RWPE2 (cell line): ENCODE results near the gene RAB17.

Source experiments
- ATAC-seq: fragments of 200-7000 bp; cut with Tn5 transposase; 3 replicates; pipeline ENCODE4 v1.9.1; 2021; ENCODE audit warnings: low read depth
- DNase-seq: peaks from one replicate; pipeline ENCODE4 v3.0.0-alpha.2; 2020; ENCODE audit warnings: low spot score
- H3K27ac ChIP-seq: fragments of 450-650 bp; 2 replicates; pipeline ENCODE4 v1.5.1; 2017; ENCODE audit warnings: mild to moderate bottlenecking; ENCODE audit not compliant: poor library complexity, severe bottlenecking
- H3K27me3 ChIP-seq: fragments of 250-450 bp; sonication (Bioruptor Pico); 2 replicates; pipeline ENCODE4 v1.5.1; 2021; ENCODE audit warnings: mild to moderate bottlenecking, moderate library complexity; ENCODE audit not compliant: insufficient read depth, poor library complexity, severe bottlenecking
- H3K36me3 ChIP-seq: fragments of 250-450 bp; sonication (Bioruptor Pico); 2 replicates; pipeline ENCODE4 v1.5.1; 2020; ENCODE audit warnings: low read depth, mild to moderate bottlenecking, moderate library complexity
- H3K4me1 ChIP-seq: fragments of 250-450 bp; sonication (Bioruptor Pico); 2 replicates; pipeline ENCODE4 v1.5.1; 2021; ENCODE audit warnings: mild to moderate bottlenecking, moderate library complexity; ENCODE audit not compliant: insufficient read depth, poor library complexity, severe bottlenecking
- H3K4me3 ChIP-seq: fragments of 250-450 bp; sonication (Bioruptor Pico); 2 replicates; pipeline ENCODE4 v1.5.1; 2021; ENCODE audit warnings: mild to moderate bottlenecking, moderate library complexity; ENCODE audit not compliant: severe bottlenecking
- H3K9me3 ChIP-seq: fragments of 250-450 bp; sonication (Bioruptor Pico); 2 replicates; pipeline ENCODE4 v1.5.1; 2021; ENCODE audit warnings: mild to moderate bottlenecking, moderate library complexity; ENCODE audit not compliant: severe bottlenecking
- CTCF ChIP-seq: fragments of 450-650 bp; IDR thresholded peaks from one replicate; pipeline ENCODE4 v1.5.1; 2017; ENCODE audit warnings: mild to moderate bottlenecking, moderate library complexity; ENCODE audit not compliant: poor library complexity, severe bottlenecking

RAB17 gene

DNA sequence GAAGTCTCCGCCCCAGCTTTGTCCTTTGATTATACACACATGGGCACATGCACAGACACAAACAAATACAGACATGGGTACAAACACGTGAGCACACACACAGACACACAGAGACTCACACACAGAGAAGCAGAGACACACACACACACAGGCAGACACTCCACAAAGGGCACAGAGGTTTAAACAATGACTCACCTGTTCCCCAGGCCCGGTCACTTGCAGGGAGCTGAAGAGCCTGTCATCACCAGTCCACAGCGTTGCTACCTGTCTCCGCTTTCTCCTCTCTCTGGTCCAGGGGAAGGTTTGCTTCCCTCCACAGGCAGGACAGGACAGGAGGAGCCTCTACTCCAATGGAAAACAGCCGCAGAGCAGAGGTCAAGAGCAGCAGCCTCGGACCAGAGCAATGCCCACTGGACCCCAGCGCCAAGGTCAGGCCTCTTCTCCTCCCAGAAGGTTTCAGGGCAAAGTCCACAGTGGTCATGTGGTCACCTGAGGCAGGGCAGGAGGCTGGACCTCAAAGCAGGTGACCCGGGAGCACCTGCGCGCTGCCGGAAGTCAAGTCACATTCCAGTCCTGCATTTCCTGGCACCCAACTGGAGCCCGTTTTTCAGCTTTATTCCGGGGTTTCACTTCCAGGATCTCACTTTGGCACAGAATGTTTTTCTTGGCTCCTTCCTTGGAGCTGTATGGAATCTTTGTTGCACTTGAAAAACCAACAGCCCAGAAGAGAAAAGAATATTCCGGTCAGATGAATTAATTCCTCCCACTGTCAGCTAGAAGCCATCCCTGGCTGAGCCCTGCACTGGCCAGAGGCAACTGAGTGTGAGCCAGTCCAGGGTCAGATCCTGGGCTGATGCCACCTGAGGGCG lies at the start of gene RAB17:
Gene RAB17, minus strand, starts transcription at position 463 of the 869 bp plus-strand sequence. CDS start 4,580 bp downstream, outside the sequence.
- Histone ChIP-seq H3K27ac (peak within 1 kb of the TSS; percentile 57), H3K4me3 (peak within 1 kb of the TSS; percentile 13), H3K9me3 (no peaks in the 10 kb centered on the region), H3K36me3 (no peaks in the 10 kb centered on the region), H3K27me3 (no peaks in the 10 kb centered on the region), H3K4me1 (peaks cover 12% of the 10 kb centered on the region)
- DNase-seq = no peak
- no peak for TF ChIP-seq CTCF
- peak; percentile 86 for ATAC-seq

- Histone ChIP-seq H3K27me3 (no peaks in the 10 kb centered on the region), H3K4me3 (no peak overlapping the region), H3K9me3 (no peaks in the 10 kb centered on the region), H3K27ac (no peak overlapping the region), H3K36me3 (no peaks in the 10 kb centered on the region), H3K4me1 (no peaks in the 10 kb centered on the region)
- TF ChIP-seq CTCF = no peak
- ATAC-seq = no peak
- DNase-seq = no peak
Measured at GRCh38 chr2:237639836-237640220, 49.3 kb upstream of the RAB17 start.

DNA sequence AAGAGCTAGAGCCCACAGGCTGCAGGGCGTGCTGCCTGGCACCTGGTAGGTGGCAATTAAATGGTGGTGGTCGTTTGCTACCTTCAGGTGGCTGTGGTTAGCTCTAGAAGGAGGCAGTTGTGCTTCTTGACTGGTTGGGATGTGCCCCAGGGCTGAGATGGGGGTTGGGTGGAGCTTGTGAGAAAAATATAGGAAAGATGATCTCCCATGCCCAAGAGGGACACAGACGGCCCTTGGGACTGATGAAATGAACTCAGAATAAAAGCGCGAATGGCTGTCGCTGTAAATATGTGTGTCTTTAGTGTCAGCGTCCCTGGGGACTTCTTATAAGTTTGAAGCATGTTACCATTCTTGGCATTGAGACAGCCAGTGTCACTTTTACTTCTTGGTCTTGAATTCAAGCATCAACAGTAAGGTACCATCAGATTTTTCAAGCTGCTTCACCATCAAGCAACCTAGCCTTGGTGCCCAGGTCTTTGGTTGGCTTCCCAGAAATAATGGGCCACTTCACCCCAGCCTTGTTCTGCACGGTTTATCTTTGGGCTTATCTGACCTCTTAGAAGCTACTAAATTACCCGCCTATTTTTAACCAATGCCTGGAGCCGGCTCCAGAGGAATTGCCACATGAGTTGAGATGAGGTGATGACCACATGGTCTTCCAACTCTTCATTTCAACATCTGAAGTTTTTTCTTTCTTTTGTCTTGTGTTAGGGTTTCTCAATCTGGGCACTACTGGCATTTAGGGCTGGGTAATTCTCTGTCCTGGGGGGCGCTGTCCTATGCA lies 48.7 kb upstream of the RAB17 start:
- no peak for TF ChIP-seq CTCF
- no peaks in the 10 kb centered on the region for H3K27me3 ChIP-seq
- H3K27ac ChIP-seq = no peak overlapping the region

GRCh38 chr2:237638176-237638575 lies 47.6 kb upstream of the RAB17 start:
- no peak for TF ChIP-seq CTCF
- no peak overlapping the region for H3K27ac ChIP-seq
- H3K4me3 ChIP-seq = no peak overlapping the region
- H3K27me3 ChIP-seq = no peaks in the 10 kb centered on the region
- no peaks in the 10 kb centered on the region for H3K9me3 ChIP-seq
- H3K36me3 ChIP-seq = no peaks in the 10 kb centered on the region
- ATAC-seq = no peak
- H3K4me1 ChIP-seq = no peaks in the 10 kb centered on the region
- no peak for DNase-seq

More for the DNA sequence above, 48.7 kb upstream of the RAB17 start:
- Histone ChIP-seq H3K36me3 (no peaks in the 10 kb centered on the region), H3K4me1 (no peaks in the 10 kb centered on the region), H3K9me3 (no peaks in the 10 kb centered on the region), H3K4me3 (no peak overlapping the region)
- ATAC-seq = no peak
- DNase-seq = no peak
